Limb (tissue), 2 donors: ENCODE measurements around the gene KIF19.
"Not testable (repeated sequence)": the region's sequence is repeated elsewhere in the genome, so short reads cannot be mapped to it uniquely, and the experiment has no call there.

Source experiments
- DNase-seq, 2 donors: peaks; one replicate each; pipeline ENCODE4 v3.0.0-alpha.2; 2016; ENCODE audit errors: extremely low spot score in 2 of 2

Gene KIF19

DNA sequence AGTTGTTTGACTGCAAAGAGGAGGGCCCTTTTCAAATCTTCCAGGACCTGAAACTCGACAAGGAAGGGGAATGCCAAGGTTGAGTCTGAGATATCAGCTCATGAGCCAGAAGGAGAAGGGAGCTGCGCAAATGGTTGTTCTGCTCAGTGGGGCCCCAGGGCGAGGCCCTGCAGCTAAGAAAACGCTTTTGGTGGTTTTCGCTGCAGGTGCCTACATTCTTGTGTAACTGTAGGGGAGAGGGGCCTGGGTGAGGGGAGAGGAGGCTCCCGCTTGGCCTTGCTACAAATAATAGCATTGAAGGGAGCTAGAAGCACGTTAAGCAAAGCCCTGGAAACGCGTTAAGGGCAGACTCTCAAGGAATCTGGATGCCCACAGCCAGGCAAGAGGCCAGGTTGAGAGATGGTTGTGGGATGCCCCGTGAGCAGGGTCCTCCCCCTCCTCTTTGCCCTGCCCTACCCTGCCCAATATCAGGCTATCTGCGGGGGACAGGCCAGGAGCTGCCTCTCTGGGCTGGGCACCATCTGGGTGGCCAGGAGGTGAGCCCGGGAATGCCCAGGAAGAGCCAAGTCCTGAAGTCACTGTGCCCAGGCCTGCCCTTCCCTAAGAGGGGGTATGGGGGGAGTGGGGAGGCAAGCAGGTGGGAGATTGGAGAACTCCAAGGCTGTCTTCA lies 63.2 kb downstream of the KIF19 start:
- no peak for DNase-seq

DNA sequence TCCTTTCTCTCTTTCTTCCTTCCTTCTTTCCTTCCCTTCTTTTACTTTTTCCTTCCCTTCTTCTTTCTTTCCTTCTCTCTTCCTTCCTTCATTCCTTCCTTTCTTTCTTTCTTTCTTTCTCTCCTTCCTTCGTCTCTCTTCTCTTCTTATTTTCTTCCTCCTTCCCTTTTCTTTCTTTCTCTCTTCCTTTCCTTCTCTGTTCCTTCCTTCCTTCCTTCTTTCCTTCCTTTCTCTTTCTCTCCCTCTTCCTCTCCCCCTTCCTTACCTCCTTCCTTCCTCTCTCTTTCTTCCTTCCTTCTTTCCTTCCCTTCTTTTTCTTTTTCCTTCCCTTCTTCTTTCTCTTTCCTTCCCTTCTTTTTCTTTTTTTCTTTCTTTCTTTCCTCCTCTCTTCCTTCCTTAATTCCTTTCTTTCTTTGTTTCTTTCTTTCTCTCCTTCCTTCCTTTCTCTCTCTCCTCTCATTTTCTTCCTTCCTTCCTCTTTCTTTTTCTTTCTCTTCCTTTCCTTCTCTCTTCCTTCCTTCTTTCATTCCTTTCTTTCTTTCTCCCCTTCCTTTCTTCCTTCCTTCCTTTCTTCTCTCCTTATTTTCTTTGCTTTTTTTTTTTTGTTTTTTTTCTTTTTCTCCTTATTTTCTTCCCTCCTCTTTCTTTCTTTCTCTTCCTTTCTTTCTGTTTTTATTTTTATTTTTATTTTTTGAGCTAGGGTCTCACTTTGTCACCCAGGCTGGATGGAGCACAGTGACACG lies 64.1 kb downstream of the KIF19 start:
- no peak for DNase-seq

DNA sequence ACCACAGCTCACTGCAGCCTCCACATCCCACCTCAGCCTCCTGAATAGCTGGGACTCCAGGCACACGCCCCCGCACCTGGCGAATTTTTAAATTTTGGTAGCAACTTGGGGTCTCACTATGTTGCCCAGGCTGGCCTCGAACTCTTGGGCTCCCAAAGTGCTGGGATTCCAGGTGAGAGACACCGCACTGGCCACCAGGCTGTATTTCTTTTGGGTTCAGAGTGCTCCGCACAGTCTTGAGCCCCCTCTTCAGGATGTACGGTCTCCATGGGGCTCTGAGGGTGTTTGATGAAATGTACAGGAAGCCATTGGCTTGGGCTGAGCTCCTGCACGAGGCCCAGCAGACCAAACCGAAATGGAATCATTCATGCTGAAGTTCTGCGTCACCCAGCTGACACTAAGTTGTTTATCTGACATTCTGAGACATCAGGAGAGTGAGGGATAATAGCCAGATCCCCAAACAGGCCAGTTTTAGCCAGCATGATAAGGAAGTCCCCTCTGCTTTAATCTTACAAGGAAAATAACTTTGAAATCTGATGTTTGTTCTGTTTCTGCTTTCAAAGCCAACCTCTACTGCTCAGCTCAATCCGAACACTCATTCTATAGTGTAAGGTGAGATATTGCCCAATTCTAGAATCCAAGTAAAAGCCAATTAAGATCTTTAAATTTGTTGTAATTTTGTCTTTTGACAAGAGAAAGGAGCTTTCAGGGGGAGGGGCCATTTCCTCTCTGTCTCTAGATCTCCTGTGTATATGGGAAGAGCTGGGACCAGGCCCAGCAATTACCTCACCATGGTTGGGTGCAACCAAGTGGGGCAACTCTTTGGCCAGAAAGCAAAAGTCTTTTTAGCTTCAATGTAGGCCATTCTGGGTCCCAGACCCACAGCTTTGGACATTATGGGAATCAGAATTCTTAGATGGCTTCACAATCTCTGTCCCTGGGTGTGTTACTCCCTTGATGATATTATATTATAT lies 64.9 kb downstream of the KIF19 start:
- DNase-seq: no peak

DNA sequence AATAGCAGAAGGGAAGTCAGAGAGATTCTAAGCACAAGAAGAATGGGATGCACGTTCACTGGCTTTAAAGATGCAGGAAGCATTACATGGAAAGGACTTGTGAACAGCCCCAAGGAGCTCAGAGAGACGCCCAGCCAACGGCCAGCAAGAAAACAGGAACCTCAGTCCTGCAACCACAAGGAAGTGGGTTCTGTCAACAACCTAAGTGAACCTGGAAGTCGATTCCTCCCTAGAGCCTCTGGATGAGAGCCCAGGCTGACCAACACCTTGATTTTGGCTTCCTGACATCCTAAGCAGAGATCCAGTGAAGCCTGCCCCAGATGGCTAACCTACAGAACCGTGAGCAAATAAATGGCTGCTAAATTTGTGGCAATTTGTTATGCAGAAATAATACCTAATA lies 65.7 kb downstream of the KIF19 start:
- DNase-seq: no peak

DNA sequence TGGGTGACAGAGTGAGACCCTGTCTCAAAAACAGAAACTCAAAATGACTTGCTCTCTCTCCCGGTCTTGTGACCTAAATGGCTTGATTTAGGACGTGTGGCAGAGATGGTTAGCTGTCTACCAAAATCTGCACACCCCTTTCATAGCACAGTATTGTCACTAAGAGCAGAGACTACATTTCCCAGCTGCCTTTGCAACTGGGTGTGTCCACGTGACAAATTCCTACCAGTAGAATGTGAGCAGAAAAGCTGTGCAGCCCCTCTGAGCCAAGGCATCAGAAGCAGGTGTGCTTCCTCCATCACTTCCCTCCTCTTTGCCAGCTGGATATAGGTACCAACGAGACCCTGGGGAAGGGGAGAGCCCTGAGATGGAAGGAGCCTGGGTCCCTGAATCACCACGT lies 66.8 kb downstream of the KIF19 start:
- no peak for DNase-seq

DNA sequence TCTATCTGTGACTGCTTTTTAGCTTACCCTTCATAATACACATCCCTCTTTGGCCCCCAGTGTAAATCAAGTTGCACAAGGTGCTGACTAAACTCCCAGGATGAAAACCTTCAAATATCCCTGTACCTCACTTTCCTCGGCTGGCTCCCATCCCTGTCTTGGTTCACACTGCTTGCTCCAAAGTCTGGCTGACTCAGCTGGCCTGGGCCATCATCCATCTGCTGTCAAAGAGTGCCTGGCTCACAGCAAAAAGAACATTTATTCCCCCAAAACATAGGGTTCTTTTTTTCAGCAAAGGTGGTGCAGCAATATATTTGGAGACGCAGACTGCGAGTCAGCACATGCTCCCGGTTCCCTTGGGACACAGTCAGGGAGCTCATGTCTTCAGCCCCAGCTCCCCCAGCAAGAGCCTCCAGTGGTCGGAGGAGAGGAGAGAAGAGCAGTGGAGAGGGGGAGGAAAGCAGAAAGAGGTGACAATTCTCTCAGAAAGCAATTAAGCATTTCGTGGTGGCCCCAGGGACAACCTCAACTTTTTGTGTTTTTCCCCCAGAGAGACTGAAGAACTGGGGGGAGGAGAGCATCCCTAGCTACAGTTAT lies 67.4 kb downstream of the KIF19 start:
- DNase-seq: no peak

DNA sequence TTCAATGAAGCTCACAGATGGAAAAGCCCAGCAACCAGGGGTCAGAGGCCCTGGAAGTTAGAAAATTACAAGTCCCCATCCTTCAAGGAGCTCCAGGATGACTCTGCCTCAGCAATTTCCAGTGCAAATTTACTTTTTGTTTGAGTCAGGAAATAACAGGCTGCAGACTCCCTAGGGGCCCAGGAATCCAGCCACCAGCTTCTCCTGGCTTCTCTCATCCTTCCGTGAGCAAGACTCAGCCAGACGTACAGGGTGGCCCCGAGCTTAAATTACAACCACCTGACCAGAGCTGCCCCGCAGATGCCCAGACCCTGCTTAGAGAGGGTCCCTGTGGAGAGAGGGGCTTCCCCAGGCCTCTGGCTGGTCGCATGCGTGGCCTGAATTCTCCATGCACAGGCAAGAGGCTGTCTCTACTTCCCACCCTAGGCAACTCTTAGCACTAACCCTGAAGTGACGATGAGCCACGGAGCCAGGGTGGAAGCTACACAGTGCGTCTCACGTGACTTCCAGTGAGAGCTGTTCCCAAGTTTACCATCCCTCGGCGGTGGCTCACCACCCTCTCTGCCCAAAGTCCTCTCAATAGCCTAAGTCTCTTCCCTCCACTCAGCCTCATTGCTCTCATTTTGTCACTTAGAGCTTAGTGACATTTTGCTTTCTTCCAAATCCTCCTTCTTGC lies 68.4 kb downstream of the KIF19 start:
- DNase-seq: no peak

DNA sequence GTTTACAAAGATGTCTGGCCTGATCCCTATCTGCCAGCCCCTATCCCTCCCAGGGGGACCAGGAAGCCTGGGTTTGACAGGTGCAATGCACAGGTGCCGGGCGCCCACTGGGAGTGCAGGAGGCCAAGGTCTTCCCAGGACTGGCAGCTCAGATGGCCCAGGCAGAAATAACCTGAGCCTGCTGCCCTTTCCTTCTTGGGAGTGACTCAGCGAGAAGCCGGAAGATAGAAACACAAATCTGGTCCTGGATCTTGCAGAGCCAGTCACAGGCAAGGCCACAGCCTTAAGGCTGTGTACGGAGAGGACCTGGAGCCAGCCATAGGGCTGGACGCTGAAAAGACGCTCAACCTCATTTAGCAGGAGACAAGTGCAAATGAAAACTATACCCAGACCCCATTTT lies 69.0 kb downstream of the KIF19 start:
- DNase-seq: no peak

DNA sequence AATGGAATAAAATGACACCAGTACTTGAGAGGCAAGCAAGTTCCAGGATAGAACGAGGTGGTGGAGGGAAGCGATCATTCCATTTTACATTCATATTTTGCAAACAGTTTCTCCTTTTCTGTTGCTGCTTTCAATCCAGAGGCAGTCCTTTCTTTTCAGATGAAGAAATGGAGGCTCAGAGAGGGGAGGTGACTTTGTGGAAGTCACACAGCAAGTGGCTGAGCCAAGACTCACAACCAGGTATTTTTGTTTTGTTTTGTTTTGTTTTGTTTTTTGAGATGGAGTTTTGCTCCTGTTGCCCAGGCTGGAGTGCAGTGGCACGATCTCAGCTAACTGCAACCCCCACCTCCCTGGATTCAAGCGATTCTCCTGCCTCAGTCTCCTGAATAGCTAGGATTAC lies 70.5 kb downstream of the KIF19 start:
- no peak for DNase-seq

DNA sequence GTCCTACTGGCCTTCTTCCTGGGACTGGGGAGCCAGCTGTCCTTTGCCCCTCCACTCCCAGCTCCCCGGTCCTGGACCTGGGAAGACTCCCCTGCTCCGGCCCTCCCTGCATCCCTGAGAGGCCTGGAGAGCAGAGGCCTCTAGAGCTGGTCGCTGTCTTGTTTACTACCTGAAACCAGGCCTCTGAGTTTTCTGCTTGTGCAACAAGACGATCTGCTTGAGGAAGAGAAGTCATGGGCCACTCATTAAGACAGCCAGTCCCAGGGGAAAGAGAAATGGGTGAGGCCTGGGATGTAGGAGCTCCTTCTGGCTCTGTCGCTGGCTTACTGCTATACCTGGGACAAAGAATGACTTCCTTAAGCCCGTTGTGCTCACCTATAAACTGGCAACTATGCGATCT lies 76.0 kb downstream of the KIF19 start:
- DNase-seq: no peak

DNA sequence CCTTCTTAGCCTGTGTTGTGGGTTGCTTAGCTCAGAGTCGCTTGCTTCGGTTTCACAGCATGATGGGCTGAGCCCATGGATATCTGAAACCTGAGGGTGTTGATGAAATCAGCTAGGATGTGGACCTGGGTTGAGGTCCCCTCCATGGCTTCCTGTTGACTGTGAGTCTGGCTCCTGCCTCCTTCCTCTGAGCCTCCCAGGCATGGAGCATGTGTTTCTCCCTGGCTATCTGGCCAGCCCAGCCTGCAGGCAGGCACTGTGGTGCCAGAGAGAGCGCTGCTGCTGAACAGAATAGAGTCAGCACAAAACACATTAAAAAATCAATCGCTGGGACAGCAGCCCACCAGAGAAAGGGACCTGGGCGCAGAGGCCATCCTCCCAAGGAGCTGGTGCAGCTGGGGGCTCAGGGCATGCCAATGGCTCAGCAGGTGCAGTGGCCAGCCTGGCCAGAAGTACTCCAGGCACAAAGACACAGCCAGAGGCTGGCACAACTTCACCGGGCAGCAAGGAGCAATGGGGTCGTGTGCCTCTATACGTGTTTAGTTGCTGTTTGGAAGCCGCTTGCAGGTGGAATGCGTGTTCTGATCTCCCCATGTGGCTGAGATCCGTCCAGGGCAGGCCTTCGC lies 77.6 kb downstream of the KIF19 start:
- no peak for DNase-seq

DNA sequence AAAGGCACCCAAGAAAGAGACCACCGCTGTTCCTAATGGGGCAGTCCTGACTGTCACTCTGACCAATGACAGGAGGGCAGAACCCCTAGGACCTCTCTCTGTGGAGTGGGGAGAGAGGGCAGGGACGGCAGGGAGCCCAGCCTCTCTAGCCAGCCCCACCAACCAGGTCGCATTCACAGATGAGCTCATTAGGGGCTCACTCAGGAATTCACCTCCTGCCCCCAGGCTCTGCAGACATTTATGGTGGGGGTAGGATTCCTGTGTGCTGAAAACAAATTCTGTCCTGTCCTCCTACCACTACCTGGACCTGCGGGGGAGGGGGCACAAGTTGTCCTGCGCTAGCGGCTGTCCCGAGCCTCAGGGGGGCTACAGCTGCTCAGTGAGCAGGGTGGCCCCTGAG lies 78.2 kb downstream of the KIF19 start:
- no peak for DNase-seq

DNA sequence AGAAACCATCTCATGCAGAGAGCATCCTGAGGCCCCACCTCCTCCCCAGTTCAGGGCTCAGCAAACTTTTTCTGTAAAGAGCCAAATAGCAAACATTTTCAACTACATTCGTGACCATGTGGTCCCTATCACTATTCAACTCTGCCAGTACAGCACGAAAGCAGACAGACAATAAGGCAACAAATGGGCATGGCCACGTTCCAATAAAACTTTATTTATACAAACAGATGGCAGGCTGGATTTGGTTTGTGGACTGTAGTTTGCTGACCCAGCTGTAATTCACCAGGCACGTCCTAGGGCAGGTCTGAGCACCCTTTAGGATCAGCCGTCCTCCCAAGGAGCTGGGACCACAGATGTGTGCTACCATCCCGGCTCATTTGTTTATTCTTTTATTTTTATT lies 78.8 kb downstream of the KIF19 start:
- no peak for DNase-seq

DNA sequence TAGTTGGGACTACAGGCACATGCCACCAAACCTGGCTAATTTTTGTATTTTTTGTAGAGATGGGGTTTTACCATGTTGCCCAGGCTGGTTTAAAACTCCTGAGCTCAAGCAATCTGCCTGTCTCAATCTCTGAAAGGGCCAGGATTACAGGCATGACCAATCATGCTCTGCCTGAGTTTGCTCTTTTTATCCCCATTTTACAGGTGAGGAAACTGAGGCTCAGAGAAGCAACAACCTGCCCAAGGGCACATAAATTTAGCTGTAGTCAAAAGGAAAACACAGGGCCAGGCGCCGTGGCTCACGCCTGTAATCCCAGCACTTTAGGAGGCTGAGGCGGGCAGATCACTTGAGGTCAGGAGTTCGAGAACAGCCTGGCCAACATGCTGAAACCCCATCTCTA lies 79.3 kb downstream of the KIF19 start:
- not testable (repeated sequence) for DNase-seq
